Memory B cell (primary cell): ENCODE data around the gene GNA14.

ENCODE experiments used
- ATAC-seq: fragments of 150-1000 bp; cut with Tn5 transposase; 2 replicates; pipeline ENCODE4 v1.10.0; 2021; ENCODE audit warnings: low read depth, mild to moderate bottlenecking, moderate library complexity
- DNase-seq, 2 donors: peaks; one replicate each; pipeline ENCODE4 v3.0.0; 2022; ENCODE audit warnings: low spot score in 2 of 2
- H3K27ac Mint-ChIP-seq: one replicate; pipeline ENCODE4 v1.8.0; 2022; ENCODE audit warnings: mild to moderate bottlenecking, moderate library complexity, mixed read lengths
- H3K27me3 Mint-ChIP-seq: one replicate; pipeline ENCODE4 v1.8.0; 2022; ENCODE audit warnings: mixed read lengths
- H3K36me3 Mint-ChIP-seq: one replicate; pipeline ENCODE4 v1.8.0; 2022; ENCODE audit warnings: mild to moderate bottlenecking, mixed read lengths
- H3K4me1 Mint-ChIP-seq: one replicate; pipeline ENCODE4 v1.8.0; 2022; ENCODE audit warnings: mixed read lengths
- H3K4me3 Mint-ChIP-seq: one replicate; pipeline ENCODE4 v1.8.0; 2022; ENCODE audit warnings: mild to moderate bottlenecking, moderate library complexity, mixed read lengths
- H3K9me3 Mint-ChIP-seq: one replicate; pipeline ENCODE4 v1.8.0; 2022; ENCODE audit warnings: mixed read lengths

GNA14 gene

GRCh38 chr9:77554586-77555105 lies 93.5 kb downstream of the GNA14 start:
- Mint-ChIP-seq H3K4me3 (no peak overlapping the region), H3K36me3 (no peaks in the 10 kb centered on the region), H3K4me1 (no peaks in the 10 kb centered on the region), H3K9me3 (peaks cover 2% of the 10 kb centered on the region), H3K27me3 (peaks cover 2% of the 10 kb centered on the region), H3K27ac (no peak overlapping the region)
- ATAC-seq (no peak), DNase-seq (no peak)

- Mint-ChIP-seq H3K36me3 (no peaks in the 10 kb centered on the region), H3K4me1 (no peaks in the 10 kb centered on the region), H3K4me3 (no peak overlapping the region), H3K9me3 (peaks cover 5% of the 10 kb centered on the region), H3K27me3 (peaks cover 6% of the 10 kb centered on the region), H3K27ac (no peak overlapping the region)
- DNase-seq (no peak), ATAC-seq (no peak)
Measured at GRCh38 chr9:77547106-77547730, 100.9 kb downstream of the GNA14 start.

- Mint-ChIP-seq H3K4me1 (no peaks in the 10 kb centered on the region), H3K27ac (no peak overlapping the region), H3K36me3 (no peaks in the 10 kb centered on the region), H3K9me3 (peaks cover 7% of the 10 kb centered on the region), H3K27me3 (peaks cover 6% of the 10 kb centered on the region), H3K4me3 (no peak overlapping the region)
- DNase-seq (no peak), ATAC-seq (no peak)
Measured at GRCh38 chr9:77546376-77546950, 101.7 kb downstream of the GNA14 start.

DNA sequence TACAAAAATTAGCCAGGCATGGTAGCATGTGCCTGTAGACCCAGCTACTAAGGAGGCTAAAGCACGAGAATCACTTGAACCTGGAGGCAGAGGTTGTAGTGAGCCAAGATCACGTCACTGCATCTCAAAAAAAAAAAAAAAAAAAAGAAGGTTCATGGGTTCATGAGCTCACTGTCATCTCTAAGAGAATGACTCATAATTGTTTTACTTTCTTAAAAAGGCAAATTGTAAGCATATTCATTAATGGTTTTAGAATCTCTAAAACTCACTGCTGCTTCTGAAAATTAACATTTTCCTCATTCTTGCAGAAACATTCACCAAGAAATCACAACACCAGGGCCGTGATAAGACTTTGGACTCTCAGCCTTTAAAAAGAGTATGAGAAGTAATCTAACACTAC lies 103.6 kb downstream of the GNA14 start:
- Mint-ChIP-seq H3K9me3 (peaks cover 15% of the 10 kb centered on the region), H3K27me3 (peaks cover 4% of the 10 kb centered on the region), H3K27ac (no peak overlapping the region), H3K4me3 (no peak overlapping the region), H3K36me3 (no peaks in the 10 kb centered on the region), H3K4me1 (no peaks in the 10 kb centered on the region)
- ATAC-seq (no peak), DNase-seq (no peak)

DNA sequence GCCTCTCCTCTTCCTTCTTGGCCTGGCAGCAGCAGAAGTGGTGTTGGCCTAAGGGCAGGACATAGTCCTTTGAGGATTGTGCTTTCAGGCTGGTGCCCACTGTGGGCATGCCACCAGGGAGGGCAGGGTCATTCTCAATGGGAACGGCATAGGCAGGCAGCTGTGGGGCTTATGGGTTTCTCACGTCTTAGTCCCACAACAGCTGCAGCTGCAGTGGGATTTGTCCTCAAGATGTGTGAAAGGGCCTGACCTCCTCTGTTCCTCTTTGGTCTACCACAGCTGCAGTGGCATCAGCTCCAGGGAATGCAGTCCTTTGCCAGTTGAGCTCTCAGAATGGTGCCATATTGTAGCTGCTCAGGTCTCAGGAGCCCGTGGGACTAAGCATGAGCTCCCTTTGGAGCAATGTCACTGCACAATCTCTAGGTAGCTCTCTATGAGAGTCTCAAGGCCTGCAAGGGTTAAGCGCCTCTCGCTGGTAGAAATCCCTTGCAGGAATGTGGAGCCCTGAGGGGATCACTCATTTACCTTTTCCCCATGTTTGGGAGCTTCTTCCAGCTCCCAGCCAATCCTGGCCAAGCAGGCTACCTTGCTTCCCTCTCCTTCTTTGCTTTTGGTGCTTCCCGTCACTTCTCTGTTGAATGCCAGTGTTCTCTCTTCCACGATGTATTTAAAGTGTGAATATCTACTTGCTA lies 104.8 kb downstream of the GNA14 start:
- no peak for ATAC-seq
- no peak overlapping the region for H3K4me3 Mint-ChIP-seq
- H3K36me3 Mint-ChIP-seq: no peaks in the 10 kb centered on the region
- H3K9me3 Mint-ChIP-seq: peaks cover 20% of the 10 kb centered on the region
- DNase-seq: no peak
- H3K4me1 Mint-ChIP-seq: no peaks in the 10 kb centered on the region
- H3K27ac Mint-ChIP-seq: no peak overlapping the region
- H3K27me3 Mint-ChIP-seq: peaks cover 2% of the 10 kb centered on the region

- Mint-ChIP-seq H3K36me3 (no peaks in the 10 kb centered on the region), H3K27me3 (peaks cover 2% of the 10 kb centered on the region), H3K4me3 (no peak overlapping the region), H3K9me3 (peaks cover 20% of the 10 kb centered on the region), H3K27ac (no peak overlapping the region), H3K4me1 (no peaks in the 10 kb centered on the region)
- DNase-seq (no peak), ATAC-seq (no peak)
Measured at GRCh38 chr9:77541600-77541999, 106.5 kb downstream of the GNA14 start.

- Mint-ChIP-seq H3K9me3 (peaks cover 18% of the 10 kb centered on the region), H3K36me3 (no peaks in the 10 kb centered on the region), H3K27me3 (peaks cover 2% of the 10 kb centered on the region), H3K27ac (no peak overlapping the region), H3K4me1 (no peaks in the 10 kb centered on the region), H3K4me3 (no peak overlapping the region)
- ATAC-seq (no peak), DNase-seq (no peak)
Measured at GRCh38 chr9:77541055-77541454, 107.1 kb downstream of the GNA14 start.

- H3K27ac Mint-ChIP-seq: no peak overlapping the region
Measured at GRCh38 chr9:77534376-77535057, 113.6 kb downstream of the GNA14 start.

GRCh38 chr9:77533671-77534070 lies 114.5 kb downstream of the GNA14 start:
- Mint-ChIP-seq H3K27ac (no peak overlapping the region), H3K4me1 (no peaks in the 10 kb centered on the region), H3K4me3 (no peak overlapping the region), H3K9me3 (peaks cover 2% of the 10 kb centered on the region), H3K36me3 (no peaks in the 10 kb centered on the region), H3K27me3 (no peaks in the 10 kb centered on the region)
- DNase-seq (no peak), ATAC-seq (no peak)

More at GRCh38 chr9:77534376-77535057, 113.6 kb downstream of the GNA14 start:
- peaks cover 6% of the 10 kb centered on the region for H3K9me3 Mint-ChIP-seq
- H3K4me1 Mint-ChIP-seq: no peaks in the 10 kb centered on the region
- no peak overlapping the region for H3K4me3 Mint-ChIP-seq
- no peaks in the 10 kb centered on the region for H3K27me3 Mint-ChIP-seq
- DNase-seq (no peak), ATAC-seq (no peak)
- H3K36me3 Mint-ChIP-seq: no peaks in the 10 kb centered on the region

DNA sequence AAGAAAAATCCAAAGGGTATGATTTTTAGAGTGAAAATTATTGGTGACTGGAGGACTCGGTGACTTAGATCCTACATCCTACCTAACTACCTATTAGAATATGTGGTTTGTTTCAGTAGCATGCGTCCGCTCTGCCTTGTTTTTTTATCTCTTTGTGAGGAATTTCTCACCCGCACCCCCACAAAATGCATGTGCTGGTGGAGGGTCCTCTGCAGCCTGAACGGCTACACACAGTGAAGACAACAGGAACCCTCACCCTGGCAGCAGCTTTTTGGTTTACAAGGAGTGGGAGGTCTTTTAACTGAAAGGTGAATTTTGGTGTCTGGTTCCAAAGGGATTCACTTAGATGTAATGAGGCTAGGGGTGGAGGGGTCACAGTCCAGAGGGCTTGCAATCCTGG lies 115.5 kb downstream of the GNA14 start:
- no peaks in the 10 kb centered on the region for H3K27me3 Mint-ChIP-seq

DNA sequence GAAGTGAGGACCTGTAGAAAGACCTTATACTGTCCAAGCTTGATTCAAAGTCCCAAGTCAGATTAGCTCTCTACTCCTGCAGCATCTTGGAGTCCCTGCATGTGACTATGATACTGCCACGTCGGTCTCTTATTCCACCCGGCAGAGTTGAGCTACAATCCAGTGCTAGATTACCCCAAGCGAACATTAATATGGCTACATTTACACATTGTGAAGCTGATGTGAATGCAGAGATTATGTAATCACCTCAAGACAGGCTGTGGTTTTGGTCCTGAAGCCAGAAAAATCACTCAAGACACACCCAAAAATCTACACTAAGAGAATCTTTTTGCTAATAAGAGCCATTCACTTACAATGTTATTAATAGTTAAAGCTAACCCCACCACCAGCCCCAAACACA lies 116.7 kb downstream of the GNA14 start:
- ATAC-seq: no peak

More for the DNA sequence above, 115.5 kb downstream of the GNA14 start:
- no peak overlapping the region for H3K4me3 Mint-ChIP-seq
- no peak overlapping the region for H3K27ac Mint-ChIP-seq
- no peak for DNase-seq
- no peaks in the 10 kb centered on the region for H3K36me3 Mint-ChIP-seq
- no peak for ATAC-seq
- H3K9me3 Mint-ChIP-seq: peaks cover 2% of the 10 kb centered on the region
- H3K4me1 Mint-ChIP-seq: no peaks in the 10 kb centered on the region

DNA sequence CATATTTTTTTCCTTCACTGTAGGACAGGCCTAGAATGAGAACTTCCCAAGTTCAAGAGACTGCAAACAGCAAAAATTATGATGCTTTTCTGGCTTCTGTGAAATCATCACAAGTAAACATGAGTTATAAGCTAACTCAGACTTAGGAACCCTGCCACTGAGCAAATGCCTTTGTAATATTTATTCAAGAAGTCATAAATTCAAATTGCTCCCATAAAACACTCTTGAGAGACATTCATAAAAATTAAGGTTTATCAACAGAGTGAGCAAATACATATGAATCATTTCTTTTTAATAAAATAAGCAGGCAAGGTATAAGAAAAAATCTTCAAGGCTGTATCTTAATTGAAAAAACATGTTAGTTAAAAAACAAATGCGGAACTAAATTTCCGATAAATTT lies 124.2 kb downstream of the GNA14 start:
- no peak overlapping the region for H3K4me3 Mint-ChIP-seq
- no peaks in the 10 kb centered on the region for H3K9me3 Mint-ChIP-seq
- ATAC-seq: no peak
- peaks cover 2% of the 10 kb centered on the region for H3K27me3 Mint-ChIP-seq
- H3K27ac Mint-ChIP-seq: no peak overlapping the region
- DNase-seq: no peak
- H3K36me3 Mint-ChIP-seq: no peaks in the 10 kb centered on the region
- H3K4me1 Mint-ChIP-seq: no peaks in the 10 kb centered on the region

More for the DNA sequence above, 116.7 kb downstream of the GNA14 start:
- Mint-ChIP-seq H3K27ac (no peak overlapping the region), H3K4me1 (no peaks in the 10 kb centered on the region), H3K9me3 (peaks cover 2% of the 10 kb centered on the region), H3K36me3 (no peaks in the 10 kb centered on the region), H3K27me3 (no peaks in the 10 kb centered on the region), H3K4me3 (no peak overlapping the region)
- no peak for DNase-seq

DNA sequence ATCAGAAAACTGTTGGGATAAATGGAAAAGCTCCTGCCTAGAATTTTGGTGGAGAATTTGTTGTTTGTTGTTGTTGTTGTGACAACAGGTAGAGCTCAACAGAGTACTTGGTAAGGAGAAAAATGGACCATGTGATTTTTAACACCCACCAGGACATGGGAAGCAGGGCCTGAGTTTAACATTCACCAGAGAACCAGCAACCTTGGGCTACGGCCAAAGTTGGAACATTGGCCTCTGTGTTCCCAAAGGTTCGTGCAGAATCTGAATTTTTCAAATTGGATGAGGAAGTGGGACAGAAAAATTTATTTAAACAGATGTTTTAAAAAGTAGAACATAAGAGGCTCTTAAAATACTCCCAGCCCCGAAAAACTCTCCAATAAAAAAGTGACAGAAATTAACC lies 127.0 kb downstream of the GNA14 start:
- Mint-ChIP-seq H3K27me3 (peaks cover 5% of the 10 kb centered on the region), H3K4me3 (no peak overlapping the region), H3K9me3 (no peaks in the 10 kb centered on the region), H3K4me1 (no peaks in the 10 kb centered on the region), H3K36me3 (no peaks in the 10 kb centered on the region), H3K27ac (no peak overlapping the region)
- no peak for ATAC-seq
- no peak for DNase-seq

DNA sequence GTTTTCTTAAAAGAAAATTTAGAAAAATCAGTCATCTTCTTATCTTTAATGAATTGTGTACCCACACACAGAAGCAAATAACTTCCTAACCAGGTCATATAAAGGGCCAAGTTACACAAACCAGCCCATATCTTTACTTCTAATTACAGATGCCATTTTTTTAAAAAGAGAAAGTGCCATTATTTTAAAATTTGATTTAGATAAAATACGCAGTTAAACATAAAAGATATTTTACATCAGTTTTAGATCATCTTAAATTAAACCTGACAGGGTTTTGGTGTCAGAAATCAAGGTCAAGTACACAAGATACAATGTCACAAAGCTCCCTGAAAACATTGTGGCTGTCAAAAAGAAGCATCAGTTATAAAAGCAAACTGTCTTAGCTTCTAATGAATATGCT lies 129.4 kb downstream of the GNA14 start:
- Mint-ChIP-seq H3K27me3 (peaks cover 10% of the 10 kb centered on the region), H3K4me3 (no peak overlapping the region), H3K4me1 (no peaks in the 10 kb centered on the region), H3K27ac (no peak overlapping the region), H3K36me3 (no peaks in the 10 kb centered on the region), H3K9me3 (no peaks in the 10 kb centered on the region)
- DNase-seq: no peak
- no peak for ATAC-seq
